Measurements from ENCODE around the gene RNF115.

The RNF115 gene

GRCh38 chr1:145758575-145758974 is 65.3 kb downstream of the RNF115 start:
- no peak overlapping the region for H2AFZ ChIP-seq (ENCODE audit: low read depth, low read length)
- no peak for TF ChIP-seq CTCF (IDR thresholded peaks at IDR 0.05; ENCODE audit: borderline replicate concordance, extremely low read depth, low read length, poor library complexity, severe bottlenecking)
- no peak for TF ChIP-seq EZH2 (IDR thresholded peaks at IDR 0.05; ENCODE audit: borderline replicate concordance, low read depth, low read length, severe bottlenecking)
- H3K4me3 ChIP-seq (ENCODE audit: low read depth in 1 of 2, low read length in 2 of 2), result no peak overlapping the region
- no peak overlapping the region for H3K4me2 ChIP-seq (ENCODE audit: insufficient read depth, low read length)
- no peak overlapping the region for H3K9ac ChIP-seq (ENCODE audit: low read depth, low read length)
- no peak for ATAC-seq (ENCODE audit: insufficient read depth, low read depth)
- peaks cover 20% of the 10 kb centered on the region for H3K9me3 ChIP-seq (ENCODE audit: insufficient read depth, low read length, severe bottlenecking)
- no peak overlapping the region for H3K27ac ChIP-seq (ENCODE audit: low read length)
- H3K79me2 ChIP-seq (ENCODE audit: insufficient read depth, low read length), result no peaks in the 10 kb centered on the region
- no peaks in the 10 kb centered on the region for H3K4me1 ChIP-seq (ENCODE audit: insufficient read depth, low read length)
- no peaks in the 10 kb centered on the region for H3K27me3 ChIP-seq (ENCODE audit: insufficient read depth, low read length, poor library complexity)
- no peak for DNase-seq
- H3K36me3 ChIP-seq (ENCODE audit: insufficient read depth, low read length), result peaks cover 67% of the 10 kb centered on the region
- no peaks in the 10 kb centered on the region for H4K20me1 ChIP-seq (ENCODE audit: insufficient read depth, low read length)

- no peak overlapping the region for H2AFZ ChIP-seq (ENCODE audit: low read depth, low read length)
- no peaks in the 10 kb centered on the region for H4K20me1 ChIP-seq (ENCODE audit: insufficient read depth, low read length)
- H3K4me3 ChIP-seq (ENCODE audit: low read depth in 1 of 2, low read length in 2 of 2), result no peak overlapping the region
- peaks cover 18% of the 10 kb centered on the region for H3K9me3 ChIP-seq (ENCODE audit: insufficient read depth, low read length, severe bottlenecking)
- no peak overlapping the region for H3K27ac ChIP-seq (ENCODE audit: low read length)
- no peak overlapping the region for H3K9ac ChIP-seq (ENCODE audit: low read depth, low read length)
- no peaks in the 10 kb centered on the region for H3K79me2 ChIP-seq (ENCODE audit: insufficient read depth, low read length)
- no peaks in the 10 kb centered on the region for H3K4me1 ChIP-seq (ENCODE audit: insufficient read depth, low read length)
- DNase-seq (no peak), ATAC-seq (ENCODE audit: insufficient read depth, low read depth) (no peak)
- no peak overlapping the region for H3K4me2 ChIP-seq (ENCODE audit: insufficient read depth, low read length)
- H3K36me3 ChIP-seq (ENCODE audit: insufficient read depth, low read length), result peaks cover 66% of the 10 kb centered on the region
- H3K27me3 ChIP-seq (ENCODE audit: insufficient read depth, low read length, poor library complexity), result no peaks in the 10 kb centered on the region
- no peak for TF ChIP-seq CTCF (IDR thresholded peaks at IDR 0.05; ENCODE audit: borderline replicate concordance, extremely low read depth, low read length, poor library complexity, severe bottlenecking)
These were observed 65.8 kb downstream of the RNF115 start for GRCh38 chr1:145758116-145758515.

GRCh38 chr1:145757420-145757819 is 66.5 kb downstream of the RNF115 start:
- Histone ChIP-seq H3K9me3 (ENCODE audit: insufficient read depth, low read length, severe bottlenecking) (peaks cover 12% of the 10 kb centered on the region), H3K27me3 (ENCODE audit: insufficient read depth, low read length, poor library complexity) (no peaks in the 10 kb centered on the region), H4K20me1 (ENCODE audit: insufficient read depth, low read length) (no peaks in the 10 kb centered on the region), H3K4me3 (ENCODE audit: low read depth in 1 of 2, low read length in 2 of 2) (no peak overlapping the region), H3K4me2 (ENCODE audit: insufficient read depth, low read length) (no peak overlapping the region), H3K79me2 (ENCODE audit: insufficient read depth, low read length) (no peaks in the 10 kb centered on the region), H3K9ac (ENCODE audit: low read depth, low read length) (no peak overlapping the region), H3K27ac (ENCODE audit: low read length) (no peak overlapping the region), H2AFZ (ENCODE audit: low read depth, low read length) (no peak overlapping the region), H3K4me1 (ENCODE audit: insufficient read depth, low read length) (no peaks in the 10 kb centered on the region), H3K36me3 (ENCODE audit: insufficient read depth, low read length) (peaks cover 66% of the 10 kb centered on the region)
- DNase-seq (no peak), ATAC-seq (ENCODE audit: insufficient read depth, low read depth) (no peak)
- TF ChIP-seq CTCF (IDR thresholded peaks at IDR 0.05; ENCODE audit: borderline replicate concordance, extremely low read depth, low read length, poor library complexity, severe bottlenecking) (no peak), EZH2 (IDR thresholded peaks at IDR 0.05; ENCODE audit: borderline replicate concordance, low read depth, low read length, severe bottlenecking) (no peak)

DNA sequence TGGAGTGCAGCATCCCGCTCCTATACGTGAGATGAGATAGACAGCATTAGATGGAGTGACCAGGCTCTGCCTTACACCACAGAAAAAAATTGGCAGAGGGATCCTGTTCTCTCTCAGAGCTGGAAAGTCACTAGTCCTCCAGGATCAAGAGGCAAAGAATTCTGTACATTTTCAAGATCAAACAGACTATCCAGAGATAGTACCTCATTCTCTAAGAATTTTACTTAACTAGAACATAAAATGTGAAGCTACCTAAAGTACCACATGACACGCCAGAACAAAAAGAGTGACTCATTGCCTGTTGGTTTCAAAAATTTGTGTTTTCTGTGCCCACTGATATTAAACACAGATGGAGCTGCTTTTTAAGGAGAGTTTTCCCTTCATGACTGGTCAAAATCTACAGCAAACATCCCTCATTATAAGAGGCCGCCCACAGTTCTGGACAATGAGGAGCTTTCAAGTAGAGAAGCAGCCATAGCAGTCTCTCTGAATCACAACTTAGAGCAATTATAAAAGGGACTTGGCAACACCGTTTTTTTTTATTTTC is 72.3 kb downstream of the RNF115 start:
- no peak for DNase-seq
- Histone ChIP-seq H3K9me3 (ENCODE audit: insufficient read depth, low read length, severe bottlenecking) (no peaks in the 10 kb centered on the region), H3K4me1 (ENCODE audit: insufficient read depth, low read length) (no peaks in the 10 kb centered on the region), H4K20me1 (ENCODE audit: insufficient read depth, low read length) (no peaks in the 10 kb centered on the region), H3K9ac (ENCODE audit: low read depth, low read length) (no peak overlapping the region), H3K79me2 (ENCODE audit: insufficient read depth, low read length) (no peaks in the 10 kb centered on the region), H3K27ac (ENCODE audit: low read length) (no peak overlapping the region), H2AFZ (ENCODE audit: low read depth, low read length) (no peak overlapping the region), H3K4me3 (ENCODE audit: low read depth in 1 of 2, low read length in 2 of 2) (no peak overlapping the region), H3K27me3 (ENCODE audit: insufficient read depth, low read length, poor library complexity) (no peaks in the 10 kb centered on the region), H3K4me2 (ENCODE audit: insufficient read depth, low read length) (no peak overlapping the region), H3K36me3 (ENCODE audit: insufficient read depth, low read length) (peaks cover 72% of the 10 kb centered on the region)
- no peak for ATAC-seq (ENCODE audit: insufficient read depth, low read depth)
- TF ChIP-seq EZH2 (IDR thresholded peaks at IDR 0.05; ENCODE audit: borderline replicate concordance, low read depth, low read length, severe bottlenecking) (no peak), CTCF (IDR thresholded peaks at IDR 0.05; ENCODE audit: borderline replicate concordance, extremely low read depth, low read length, poor library complexity, severe bottlenecking) (no peak)

Measured in DND-41 (cell line).